Stimulated activated CD4-positive, alpha-beta T cell treated with anti-CD3 and anti-CD28 coated beads, Interleukin-15, amount 100 ng/mL, for 1 hour (primary cell): ENCODE data around the gene TTC28.
"Not testable (repeated sequence)": the region's sequence is repeated elsewhere in the genome, so short reads cannot be mapped to it uniquely, and the experiment has no call there.

Experiments used
- DNase-seq, 2 donors: peaks; one replicate each; pipeline ENCODE4 v3.0.0-alpha.2; 2020; ENCODE audit warnings: low read depth in 1 of 2, low spot score in 1 of 2

TTC28 gene

DNA sequence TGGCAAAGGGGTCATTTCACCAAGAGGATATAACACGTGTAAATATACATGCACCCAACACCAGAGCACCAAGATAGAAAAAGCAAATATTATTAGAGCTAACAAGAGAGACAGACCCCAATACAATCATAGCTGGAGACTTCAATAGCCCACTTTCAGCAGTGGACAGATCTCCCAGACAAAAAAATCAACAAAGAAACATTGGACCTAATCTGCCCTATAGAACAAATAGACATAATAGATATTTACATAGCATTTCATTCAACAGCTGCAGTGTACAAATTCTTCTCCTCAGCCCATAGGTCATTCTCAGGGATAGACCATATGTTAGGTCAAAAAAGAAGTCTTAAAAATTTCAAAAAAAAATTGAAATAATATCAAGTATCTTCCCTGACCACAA is 312.8 kb downstream of the TTC28 start:
- no peak for DNase-seq

DNA sequence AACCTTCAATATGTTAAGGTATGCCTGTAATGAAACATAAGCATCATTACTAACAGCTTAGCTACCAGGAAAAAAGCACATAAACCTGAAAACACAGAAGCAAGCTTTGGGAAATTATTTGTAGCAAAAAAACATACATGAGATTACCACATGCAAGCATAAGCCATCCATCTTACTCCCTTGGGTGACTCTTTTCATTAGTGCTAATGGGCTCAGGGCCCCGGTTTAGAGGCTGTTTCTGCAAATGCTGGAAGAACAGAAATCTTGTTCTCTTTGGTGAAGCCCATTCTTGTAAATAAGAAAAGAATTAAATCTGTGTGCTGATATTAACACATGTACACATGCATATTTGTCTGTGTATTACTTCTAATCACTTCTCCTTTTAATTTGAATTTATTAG is 314.3 kb downstream of the TTC28 start:
- DNase-seq: no peak

DNA sequence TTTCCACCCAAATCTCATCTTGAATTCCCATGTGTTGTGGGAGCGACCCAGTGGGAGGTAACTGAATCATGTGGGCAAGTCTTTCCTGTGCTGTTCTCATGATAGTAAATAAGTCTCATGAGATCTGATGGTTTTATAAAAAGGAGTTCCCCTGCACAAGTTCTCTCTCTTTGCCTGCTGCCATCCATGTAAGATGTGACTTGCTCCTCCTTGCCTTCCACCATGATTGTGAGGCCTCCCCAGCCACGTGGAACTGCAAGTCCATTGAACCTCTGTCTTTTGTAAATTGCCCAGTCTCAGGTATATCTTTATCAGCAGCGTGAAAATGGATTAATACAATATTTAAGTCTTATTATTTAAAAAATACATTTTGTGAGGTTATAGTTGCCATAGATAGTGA is 315.5 kb downstream of the TTC28 start:
- DNase-seq: not testable (repeated sequence)

DNA sequence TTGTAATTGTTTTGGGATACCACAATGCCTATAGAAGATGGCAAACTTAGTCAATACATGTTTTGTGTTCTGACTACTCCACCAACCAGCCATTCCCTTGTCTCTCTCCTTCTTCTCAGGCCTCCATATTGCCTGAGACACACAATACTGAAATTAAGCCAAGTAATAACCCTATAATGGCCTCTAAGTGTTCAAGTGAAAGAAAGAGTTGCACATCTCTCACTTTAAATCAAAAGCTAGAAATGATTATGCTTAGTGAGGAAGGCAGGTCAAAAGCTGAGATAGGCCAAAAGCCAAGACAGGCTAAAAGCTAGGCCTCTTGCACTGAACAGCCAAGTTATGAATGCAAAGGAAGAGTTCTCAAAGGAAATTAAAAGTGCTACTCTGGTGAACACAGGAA is 318.7 kb downstream of the TTC28 start:
- DNase-seq: no peak

DNA sequence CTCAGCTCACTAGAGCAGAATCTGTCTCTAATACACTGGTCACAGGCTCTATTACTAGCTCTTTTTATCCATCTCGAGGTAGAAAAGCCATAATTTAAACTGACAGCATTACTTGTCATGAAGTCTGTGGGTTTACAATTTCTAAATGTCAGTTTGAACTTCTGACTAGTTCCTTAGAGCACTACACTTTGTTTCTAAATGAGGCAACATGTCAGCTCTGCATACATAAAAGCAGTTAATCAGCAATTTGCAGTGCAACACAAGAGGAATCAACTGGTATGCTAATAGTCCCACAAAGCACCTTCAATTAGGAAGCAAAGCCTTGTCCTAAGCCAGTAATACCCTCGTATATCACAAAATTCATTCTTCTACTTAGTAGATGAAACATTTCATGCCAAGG is 321.3 kb downstream of the TTC28 start:
- DNase-seq: no peak

DNA sequence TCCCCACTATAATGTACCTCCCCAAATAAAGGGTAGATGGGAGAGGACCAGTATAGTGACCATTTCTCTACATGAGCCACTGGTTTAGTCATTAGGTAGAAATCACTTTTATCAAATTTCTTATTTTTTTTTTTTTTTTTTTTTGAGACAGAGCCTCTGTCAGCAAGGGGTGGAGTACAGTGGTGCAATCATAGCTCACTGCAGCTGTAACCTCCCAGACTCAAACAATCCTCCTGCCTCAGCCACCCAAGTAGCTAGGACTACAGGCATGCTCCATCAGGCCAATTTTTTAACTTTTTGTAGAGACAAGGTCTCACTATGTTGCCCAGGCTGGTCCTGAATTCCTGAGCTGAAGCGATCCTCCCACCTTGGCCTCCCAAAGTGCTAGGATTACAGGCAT is 322.4 kb downstream of the TTC28 start:
- no peak for DNase-seq

DNA sequence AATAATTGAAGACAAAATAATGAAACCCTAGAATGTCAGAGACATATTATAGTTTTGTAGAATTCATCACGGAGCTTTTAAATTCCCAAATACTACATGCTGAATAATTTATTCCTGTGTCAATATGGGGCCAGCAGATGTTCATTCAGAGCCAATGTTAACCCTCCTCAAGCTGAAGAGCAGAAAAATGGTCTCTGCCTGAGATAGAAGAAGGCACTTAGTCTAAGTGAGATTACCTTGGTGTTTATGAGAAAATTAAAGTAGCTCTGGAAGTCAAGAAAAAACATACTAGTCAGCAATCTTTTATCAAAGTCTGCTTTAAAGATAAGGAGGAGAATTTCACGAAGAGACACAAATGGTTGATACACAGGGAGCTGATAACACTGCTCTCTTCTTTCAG is 328.2 kb downstream of the TTC28 start:
- DNase-seq: no peak

DNA sequence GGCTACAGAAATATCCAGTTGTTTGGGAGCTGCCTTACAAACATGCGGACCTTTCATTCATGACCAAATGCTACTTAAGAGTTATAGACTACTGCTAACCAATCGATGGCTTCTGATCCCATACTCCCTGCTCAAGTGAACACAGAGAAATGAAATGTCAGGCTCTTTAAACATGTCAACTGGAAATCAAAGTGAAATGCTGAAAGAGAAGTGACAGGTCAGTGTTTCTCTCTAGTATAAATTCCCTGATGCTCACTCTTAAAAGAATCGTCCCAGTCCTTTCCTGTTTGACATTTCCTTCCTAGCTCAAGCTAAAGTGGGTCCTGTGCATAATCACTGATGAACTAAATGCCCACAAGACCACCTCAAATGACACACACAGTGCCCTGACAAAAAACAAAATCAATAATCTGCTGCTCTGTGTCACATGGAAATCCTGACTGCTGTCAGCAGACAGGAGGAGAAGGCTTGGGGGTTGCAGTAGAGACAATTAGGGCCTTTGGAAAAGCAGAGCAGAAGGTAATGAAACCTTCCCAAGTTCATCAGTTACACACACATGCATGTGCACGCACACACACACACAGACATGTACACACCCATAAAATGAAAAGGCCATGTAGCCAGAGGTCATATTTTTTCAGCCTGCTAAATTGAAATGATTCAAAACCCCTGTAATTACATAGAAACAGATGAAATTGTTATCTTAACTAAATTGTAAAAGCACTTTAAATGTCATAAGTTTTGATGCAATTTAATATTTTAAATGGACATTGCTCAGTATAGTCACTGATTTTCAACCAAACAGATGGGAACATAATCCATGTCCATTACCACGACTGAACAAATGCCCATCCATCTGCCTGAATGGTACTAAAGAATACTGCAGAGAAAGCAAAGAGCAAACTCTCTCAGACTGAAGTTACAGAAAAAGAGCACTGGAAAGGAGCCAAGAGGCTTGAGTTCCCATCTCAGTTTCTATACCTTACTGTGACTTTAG is 330.7 kb downstream of the TTC28 start:
- no peak for DNase-seq

DNA sequence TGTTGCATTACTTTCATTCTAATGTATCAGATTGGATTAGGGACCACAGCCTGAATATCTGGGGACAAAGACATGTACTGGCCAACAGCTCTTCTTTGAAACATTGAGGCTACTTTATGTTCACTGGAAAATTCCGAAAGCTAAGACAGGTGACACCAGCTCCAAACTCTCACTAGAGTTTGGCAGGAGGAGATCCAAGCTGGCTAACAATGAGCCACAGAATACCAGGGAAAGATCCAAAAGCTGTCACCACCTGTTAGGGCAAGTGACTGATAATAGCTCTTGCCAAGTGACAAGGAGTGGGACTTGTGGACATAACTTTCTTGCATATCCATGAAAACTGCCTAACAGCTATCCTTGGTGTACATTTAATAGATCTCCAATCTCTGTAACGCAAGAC is 333.3 kb downstream of the TTC28 start:
- no peak for DNase-seq

DNA sequence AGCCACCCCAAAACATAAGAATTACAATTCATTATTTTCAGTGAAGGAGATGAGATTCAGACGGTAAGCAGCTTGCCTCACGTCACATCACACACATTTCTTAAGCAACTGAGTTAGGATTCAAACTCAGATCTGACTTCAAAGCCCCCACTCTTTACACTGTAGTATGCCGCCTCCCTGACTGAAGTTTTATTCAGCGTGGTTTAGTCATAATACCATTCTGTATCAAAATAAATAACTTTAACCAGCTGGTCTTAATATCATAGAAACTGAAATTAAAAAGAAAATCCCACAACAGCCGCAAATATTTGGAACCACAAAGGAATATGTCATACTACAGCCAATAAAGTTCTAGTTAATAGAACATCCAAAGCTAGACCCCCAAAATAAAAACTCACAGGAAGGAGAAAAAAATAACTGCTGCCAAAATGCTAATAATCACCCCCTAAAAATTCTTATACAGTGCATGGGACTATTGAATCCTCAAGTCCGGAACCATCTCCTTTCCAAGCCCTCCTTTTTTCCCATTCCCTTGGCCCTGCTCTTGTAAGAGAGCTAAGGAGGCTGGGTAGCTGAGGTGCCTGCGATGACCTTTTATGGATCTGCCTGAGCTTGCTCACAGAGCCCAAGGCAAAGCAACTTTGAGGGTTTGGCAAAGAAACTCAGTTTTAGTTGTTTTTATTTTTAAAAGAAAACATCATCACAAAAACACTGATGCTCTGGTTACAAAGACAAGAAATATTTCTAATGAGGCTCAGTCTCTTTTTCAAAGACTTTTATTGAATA is 334.5 kb downstream of the TTC28 start:
- no peak for DNase-seq

DNA sequence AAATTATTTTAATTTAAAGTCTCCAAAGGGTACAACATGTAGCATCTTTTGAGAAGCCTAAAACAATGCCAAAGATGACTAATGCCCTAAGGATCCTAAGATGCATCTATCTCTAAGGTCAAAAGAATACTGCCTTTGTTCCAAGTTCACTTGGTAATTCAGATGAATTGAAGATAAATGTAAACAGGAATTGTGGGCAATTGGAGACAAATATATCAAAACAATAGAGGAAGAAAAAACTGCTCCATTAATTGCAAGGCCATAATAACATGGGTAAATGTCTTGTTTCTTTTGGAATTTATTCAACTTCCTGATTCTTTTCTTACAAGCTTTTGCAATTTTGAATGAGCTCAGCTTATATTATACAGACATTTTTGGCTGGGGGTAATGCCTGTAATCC is 338.6 kb downstream of the TTC28 start:
- DNase-seq: no peak

DNA sequence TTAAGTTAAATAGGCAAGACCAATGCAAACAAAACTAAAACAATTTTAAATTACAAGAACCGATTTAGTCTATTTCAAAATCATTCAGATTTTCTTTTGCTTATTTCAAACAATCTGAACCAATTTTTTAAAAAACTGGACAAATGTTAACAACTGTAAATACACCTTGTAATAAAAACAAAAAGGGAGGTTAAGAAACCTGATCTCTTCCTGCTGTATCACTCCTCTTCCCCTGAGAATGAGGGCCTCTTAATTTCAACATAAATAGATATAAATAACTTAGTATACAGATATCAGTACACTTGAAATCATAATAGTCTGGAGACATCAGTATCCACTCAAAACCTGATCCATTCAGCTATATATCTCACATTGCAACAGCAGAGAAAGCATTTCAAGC is 346.6 kb downstream of the TTC28 start:
- no peak for DNase-seq

DNA sequence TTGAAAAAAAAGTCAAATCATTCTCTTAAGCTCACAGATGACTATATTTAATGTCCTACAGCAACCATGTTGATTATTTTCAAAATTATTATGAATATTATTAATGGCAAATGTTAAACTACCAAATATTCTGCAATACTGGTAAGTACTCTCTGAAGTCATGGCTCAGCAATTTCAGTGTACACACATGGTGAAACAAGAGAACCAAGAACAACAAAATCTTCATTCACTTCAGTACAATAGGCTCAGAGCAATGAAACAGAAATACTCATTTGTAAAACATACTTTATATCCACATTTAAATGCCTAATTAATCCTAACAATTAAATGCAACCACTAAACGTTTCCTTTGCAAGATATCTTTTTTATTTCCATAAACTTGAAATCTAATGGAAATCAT is 347.2 kb downstream of the TTC28 start:
- no peak for DNase-seq

DNA sequence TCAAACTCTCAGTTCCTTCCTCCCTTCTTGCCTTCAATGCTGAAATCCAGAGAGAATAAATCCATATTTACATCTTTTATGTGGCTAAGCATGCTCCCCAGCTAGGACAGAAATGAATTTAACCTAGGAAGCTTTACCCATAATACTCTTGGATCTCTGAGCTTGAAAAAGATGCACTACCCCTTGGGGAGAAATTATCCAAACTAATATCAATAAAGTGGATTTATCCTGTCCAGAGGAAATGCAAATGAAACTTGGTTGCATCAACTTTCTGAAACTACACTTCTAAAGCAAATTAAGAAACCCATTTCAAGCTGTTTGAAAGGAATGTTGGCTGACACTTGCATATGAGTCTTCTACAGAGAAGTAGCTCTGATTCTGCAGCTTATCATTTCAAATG is 347.9 kb downstream of the TTC28 start:
- no peak for DNase-seq

DNA sequence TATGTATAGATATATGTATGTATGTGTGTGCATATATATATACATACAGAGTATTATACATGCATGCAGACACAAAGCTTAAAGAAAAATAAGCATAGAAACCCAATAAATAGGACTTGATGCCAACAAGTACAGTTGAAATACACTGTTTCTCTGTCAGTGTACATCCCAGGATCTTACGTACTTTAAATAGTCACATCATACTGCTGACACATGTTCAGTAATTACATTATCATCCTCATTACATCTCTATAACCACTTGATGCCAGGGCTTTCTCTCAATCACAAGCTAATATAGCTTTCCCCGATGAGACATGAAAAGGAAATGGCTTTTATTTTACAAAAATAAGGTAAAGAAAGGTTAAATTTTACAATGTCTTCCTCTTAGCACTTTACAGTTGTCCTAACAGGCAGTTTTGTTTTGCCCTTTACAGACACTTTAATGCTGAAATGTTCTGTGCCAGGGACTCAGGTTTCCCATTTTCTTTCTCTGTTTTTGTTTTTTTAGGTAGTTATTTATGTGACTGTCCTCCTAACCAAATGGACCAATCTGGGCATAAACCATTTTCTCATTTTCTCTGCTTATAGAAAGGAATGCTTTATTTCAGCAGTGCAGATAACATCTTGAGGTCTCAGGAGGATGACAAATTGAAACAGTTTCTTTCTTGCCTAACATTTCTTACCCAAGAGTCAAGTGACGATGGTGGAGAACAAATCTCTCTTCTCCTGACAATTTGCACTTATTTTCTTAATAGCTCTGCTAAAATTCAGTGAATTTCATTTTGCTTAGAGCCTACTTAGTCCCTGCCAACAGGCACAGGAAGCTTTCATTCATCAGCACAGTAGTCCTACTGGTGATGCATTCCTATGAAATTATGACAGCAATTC is 350.2 kb downstream of the TTC28 start:
- DNase-seq: no peak

DNA sequence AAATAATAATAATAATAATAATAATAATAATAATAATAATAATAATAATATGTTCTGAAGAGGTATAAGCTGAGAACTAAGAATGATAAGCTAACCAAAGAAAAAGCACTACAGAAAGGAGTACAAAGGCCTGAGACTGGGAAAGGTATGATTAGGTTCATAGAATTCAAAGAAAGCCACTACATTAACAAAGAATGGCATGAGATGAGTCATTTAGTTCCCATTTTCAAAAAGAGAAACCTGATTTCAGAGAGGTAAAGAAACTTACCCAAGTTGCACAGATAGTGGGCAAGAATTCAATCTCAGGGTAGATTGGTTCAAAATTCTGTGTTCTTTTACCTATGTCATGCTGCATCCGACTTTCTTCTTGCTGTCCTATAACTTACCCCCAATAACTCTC is 350.9 kb downstream of the TTC28 start:
- no peak for DNase-seq

DNA sequence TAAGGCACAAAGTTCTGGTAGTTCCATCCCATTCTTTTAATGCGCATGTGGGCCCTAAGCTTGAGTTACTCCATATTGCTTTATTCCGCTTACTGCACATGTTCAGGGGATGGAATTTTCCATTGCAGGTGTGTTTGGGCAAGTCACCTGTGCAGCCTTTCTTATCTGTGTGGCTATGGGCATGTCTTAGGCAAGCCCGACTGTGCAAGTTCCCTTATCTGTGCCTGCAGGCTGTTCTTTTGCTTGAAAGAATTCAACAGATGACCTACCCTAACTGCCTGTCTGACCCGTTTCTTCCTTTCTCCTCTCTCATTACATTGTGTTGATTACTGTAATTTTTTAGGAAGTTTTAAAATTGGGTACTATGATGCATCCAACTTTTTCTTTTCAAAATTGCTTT is 363.6 kb downstream of the TTC28 start:
- DNase-seq: no peak

DNA sequence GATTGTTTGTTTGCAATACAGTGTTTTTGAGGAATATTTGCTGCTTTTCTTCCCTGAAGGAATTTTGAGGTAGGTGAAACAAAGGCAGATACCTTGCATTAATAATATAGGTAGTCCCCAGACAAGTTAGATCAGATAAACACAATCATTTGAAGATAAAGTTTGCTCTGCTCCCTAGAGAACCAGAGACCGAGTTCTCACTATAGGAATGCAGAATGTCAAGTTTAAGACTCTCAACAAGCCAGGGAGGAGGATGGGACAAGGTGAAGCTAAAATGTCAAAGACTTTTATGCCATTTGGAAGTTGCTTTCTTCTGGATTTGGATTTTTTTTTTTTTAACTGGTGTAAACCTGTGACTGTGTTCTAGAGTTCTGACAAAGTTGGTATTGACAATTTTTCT is 364.7 kb downstream of the TTC28 start:
- no peak for DNase-seq

DNA sequence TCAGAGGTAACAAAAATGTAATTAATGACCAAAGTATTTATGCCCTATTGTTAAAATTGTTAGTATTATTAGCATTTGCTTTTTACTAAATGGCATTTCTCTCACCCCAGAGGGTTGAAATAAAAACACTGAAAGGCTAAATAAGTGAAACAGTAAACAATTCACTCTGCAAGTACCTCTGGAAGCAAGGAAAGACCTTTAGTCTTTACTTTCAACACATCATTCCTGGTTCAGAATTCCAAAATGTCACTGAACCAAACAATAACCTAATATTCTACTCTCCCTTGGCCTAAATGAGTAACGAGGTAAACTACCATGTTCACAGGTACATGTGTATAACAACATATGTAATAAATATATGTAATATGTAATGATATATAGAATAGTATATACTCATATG is 369.3 kb downstream of the TTC28 start:
- DNase-seq: no peak

DNA sequence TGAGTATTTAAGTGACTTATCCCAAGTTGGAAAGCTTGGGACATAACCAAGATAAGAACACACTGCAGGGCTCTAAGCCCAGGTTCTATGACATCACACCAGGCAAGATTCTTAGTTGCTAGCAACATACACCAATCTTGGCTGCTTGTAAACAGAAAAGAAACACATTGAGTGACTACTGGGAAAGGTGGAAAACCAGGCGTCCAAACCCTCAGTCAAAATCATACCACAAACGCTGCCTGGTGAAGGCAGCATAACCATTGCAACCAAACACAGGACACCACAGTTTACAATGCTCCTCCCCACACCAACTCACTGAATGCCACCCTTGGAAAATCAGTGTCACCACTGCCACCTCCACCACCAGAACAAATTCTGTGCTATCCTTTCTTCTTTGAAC is 379.9 kb downstream of the TTC28 start:
- no peak for DNase-seq

DNA sequence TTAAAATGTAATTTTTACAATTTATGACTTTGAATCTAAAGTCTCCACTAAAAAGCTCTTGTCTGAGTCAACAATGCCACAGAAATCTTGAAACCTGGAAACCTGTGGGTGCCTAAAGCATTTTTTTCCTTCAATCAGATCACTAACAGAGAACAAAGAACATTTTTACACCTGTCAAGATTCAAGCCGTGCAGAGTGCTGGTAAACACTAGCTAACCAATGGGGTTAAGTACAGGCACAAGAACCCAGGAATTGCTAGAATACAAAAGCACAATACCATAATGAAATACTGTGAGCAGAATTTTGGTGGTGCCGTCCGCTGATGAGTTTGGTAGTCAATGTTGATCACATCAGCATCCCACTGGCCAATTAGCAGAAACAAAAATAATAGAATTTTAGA is 380.3 kb downstream of the TTC28 start:
- no peak for DNase-seq
